MCF 10A (cell line): ENCODE measurements around the gene PRKN. TPM values are rescaled to one million over a fixed set of nuclear protein-coding genes. Genes with fewer than 3 reads are reported as not detected.
"Not testable (repeated sequence)": the region's sequence is repeated elsewhere in the genome, so short reads cannot be mapped to it uniquely, and the experiment has no call there.

Source experiments
- BruUV-seq: library from RNA; stranded (reverse); fragments of 400-500 nt; replicated peaks from 2 replicates; lab custom pipeline; 2021; lab: Mats Ljungman, UMichigan
- CTCF ChIA-PET: fragments of 300-600 bp; sonication (Branson Sonifier 250); formaldehyde crosslinking; extraction: SDS; loops from one replicate; lab custom pipeline; 2021; ENCODE audit warnings: antibody characterized with exemption, inconsistent platforms; lab: Yijun Ruan, JAX
- POLR2A ChIA-PET: fragments of 300-600, 350-650 bp; sonication (Branson Sonifier 250); formaldehyde crosslinking; extraction: SDS; loops from one replicate; lab custom pipeline; 2020; ENCODE audit warnings: antibody characterized with exemption, inconsistent platforms; lab: Yijun Ruan, JAX
- DNase-seq: peaks from one replicate; pipeline ENCODE4 v3.0.0-alpha.2; 2018; ENCODE audit not compliant: unreplicated experiment
- H3K27ac Mint-ChIP-seq: one replicate; pipeline ENCODE4 v1.8.0; 2022; ENCODE audit warnings: mild to moderate bottlenecking, low read depth, mixed read lengths; ENCODE audit not compliant: unreplicated experiment
- H3K27me3 Mint-ChIP-seq: one replicate; pipeline ENCODE4 v1.8.0; 2022; ENCODE audit warnings: mixed read lengths; ENCODE audit not compliant: insufficient read depth, unreplicated experiment
- H3K36me3 Mint-ChIP-seq: one replicate; pipeline ENCODE4 v1.8.0; 2022; ENCODE audit warnings: mild to moderate bottlenecking, moderate library complexity, mixed read lengths; ENCODE audit not compliant: insufficient read depth, unreplicated experiment
- H3K4me1 Mint-ChIP-seq: one replicate; pipeline ENCODE4 v1.8.0; 2022; ENCODE audit warnings: mixed read lengths; ENCODE audit not compliant: insufficient read depth, unreplicated experiment
- H3K4me3 Mint-ChIP-seq: one replicate; pipeline ENCODE4 v1.8.0; 2022; ENCODE audit warnings: mild to moderate bottlenecking, moderate library complexity, mixed read lengths; ENCODE audit not compliant: unreplicated experiment
- H3K9me3 Mint-ChIP-seq: one replicate; pipeline ENCODE4 v1.8.0; 2022; ENCODE audit warnings: mixed read lengths; ENCODE audit not compliant: unreplicated experiment
- intact Hi-C: fragments of 100-400 bp; cut with micrococcal nuclease; formaldehyde crosslinking; loops from 2 replicates; pipeline ENCODE4 v1.14.1; 2022
- total RNA-seq: library from RNA; stranded (reverse); gene quantifications from 2 replicates; pipeline ENCODE4 v1.2.3, GENCODE V29; 2022
- TF ChIP-seq, protein P1 (sequence below): fragments of 200-600 bp; IDR thresholded peaks from one replicate; pipeline ENCODE4 v1.8.0; 2022; ENCODE audit warnings: antibody characterized with exemption, mild to moderate bottlenecking; ENCODE audit not compliant: unreplicated experiment

The PRKN gene
- total RNA-seq, 1 experiment from 2014 or later = 2.5 TPM

DNA sequence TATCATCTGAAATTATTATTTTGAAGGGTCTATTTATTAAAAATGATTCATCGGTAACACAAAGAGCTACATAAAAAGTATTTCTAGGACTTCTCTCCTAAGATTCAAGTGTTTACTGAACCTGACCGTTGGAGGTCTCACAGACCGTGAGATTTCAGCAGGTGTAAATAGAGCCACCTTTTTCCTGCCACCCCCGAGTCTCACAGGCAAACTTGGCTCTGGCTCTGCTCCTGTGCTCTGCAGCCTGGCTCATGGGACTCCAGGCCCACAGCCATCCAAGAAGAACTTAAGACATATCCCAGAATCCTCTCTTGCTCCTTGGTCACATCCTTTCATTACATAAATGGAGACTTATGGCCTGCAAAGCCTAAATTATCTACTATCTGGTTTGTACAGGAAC is 1385.9 kb downstream of the PRKN start:
- H3K4me1 Mint-ChIP-seq = no peaks in the 10 kb centered on the region
- TF ChIP-seq, protein P1, sequence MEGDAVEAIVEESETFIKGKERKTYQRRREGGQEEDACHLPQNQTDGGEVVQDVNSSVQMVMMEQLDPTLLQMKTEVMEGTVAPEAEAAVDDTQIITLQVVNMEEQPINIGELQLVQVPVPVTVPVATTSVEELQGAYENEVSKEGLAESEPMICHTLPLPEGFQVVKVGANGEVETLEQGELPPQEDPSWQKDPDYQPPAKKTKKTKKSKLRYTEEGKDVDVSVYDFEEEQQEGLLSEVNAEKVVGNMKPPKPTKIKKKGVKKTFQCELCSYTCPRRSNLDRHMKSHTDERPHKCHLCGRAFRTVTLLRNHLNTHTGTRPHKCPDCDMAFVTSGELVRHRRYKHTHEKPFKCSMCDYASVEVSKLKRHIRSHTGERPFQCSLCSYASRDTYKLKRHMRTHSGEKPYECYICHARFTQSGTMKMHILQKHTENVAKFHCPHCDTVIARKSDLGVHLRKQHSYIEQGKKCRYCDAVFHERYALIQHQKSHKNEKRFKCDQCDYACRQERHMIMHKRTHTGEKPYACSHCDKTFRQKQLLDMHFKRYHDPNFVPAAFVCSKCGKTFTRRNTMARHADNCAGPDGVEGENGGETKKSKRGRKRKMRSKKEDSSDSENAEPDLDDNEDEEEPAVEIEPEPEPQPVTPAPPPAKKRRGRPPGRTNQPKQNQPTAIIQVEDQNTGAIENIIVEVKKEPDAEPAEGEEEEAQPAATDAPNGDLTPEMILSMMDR = no peak
- H3K9me3 Mint-ChIP-seq = no peaks in the 10 kb centered on the region
- intact Hi-C loops = no loop called here
- POLR2A ChIA-PET = no interaction called here
- no TSS peak for BruUV-seq
- no peak overlapping the region for H3K4me3 Mint-ChIP-seq
- CTCF ChIA-PET = interaction anchor here (0.6 kb wide), 1 partner anchor 18 kb away, joined by 4 read pairs; no protein-coding TSS in a partner anchor
- H3K36me3 Mint-ChIP-seq = no peaks in the 10 kb centered on the region
- H3K27me3 Mint-ChIP-seq = no peaks in the 10 kb centered on the region
- no peak for DNase-seq
- H3K27ac Mint-ChIP-seq = no peak overlapping the region

DNA sequence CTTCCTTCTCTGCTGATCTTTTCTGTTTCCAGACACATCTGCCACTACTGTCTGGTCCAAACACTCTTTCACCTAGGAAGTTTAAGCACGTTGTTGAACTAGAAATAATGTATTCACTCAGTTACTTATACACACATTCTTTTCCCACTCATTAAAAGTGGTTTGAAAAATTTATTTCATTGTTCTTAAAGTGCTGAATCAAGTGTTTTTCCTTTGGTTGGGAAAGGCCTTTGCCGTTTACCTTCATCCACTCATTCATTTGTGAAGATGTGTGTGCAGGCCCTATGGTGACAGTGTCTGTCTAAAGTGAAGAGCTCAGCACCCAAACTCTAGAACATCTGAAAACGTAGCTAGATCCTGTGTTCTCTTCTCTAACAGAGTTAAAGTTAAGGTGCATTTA is 1389.6 kb downstream of the PRKN start:
- Mint-ChIP-seq H3K27me3 (no peaks in the 10 kb centered on the region), H3K36me3 (no peaks in the 10 kb centered on the region), H3K4me3 (no peak overlapping the region), H3K9me3 (no peaks in the 10 kb centered on the region), H3K4me1 (no peaks in the 10 kb centered on the region), H3K27ac (no peak overlapping the region)
- TF ChIP-seq, protein P1 = no peak
- CTCF ChIA-PET = no interaction called here
- POLR2A ChIA-PET = no interaction called here
- no peak for DNase-seq
- no TSS peak for BruUV-seq
- intact Hi-C loops = no loop called here

DNA sequence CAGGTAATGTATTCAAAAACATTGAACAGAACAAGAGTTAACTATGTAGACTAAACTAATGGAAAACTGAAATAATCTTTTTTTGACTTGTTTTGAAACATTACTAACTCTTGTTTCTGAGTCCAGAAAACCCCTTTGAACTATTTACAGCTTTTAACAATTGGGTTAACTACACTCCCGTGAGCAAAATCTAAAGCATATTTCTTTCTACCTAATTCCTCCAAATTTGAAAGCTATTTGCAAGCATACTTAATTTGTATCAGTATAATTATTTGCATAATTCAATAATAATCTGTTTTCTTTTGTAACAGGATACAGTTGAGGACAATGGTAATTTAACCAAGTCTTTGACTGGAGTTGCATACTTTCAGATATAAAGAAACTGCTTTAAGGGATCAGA is 1391.1 kb downstream of the PRKN start:
- Mint-ChIP-seq H3K4me1 (no peaks in the 10 kb centered on the region), H3K9me3 (no peaks in the 10 kb centered on the region), H3K4me3 (no peak overlapping the region), H3K27ac (no peak overlapping the region), H3K27me3 (no peaks in the 10 kb centered on the region), H3K36me3 (no peaks in the 10 kb centered on the region)
- POLR2A ChIA-PET = no interaction called here
- DNase-seq = no peak
- intact Hi-C loops = no loop called here
- BruUV-seq = no TSS peak
- TF ChIP-seq, protein P1 = no peak
- CTCF ChIA-PET = interaction anchor here (1.3 kb wide), 1 partner anchor 34 kb away, joined by 4 read pairs; no protein-coding TSS in a partner anchor

DNA sequence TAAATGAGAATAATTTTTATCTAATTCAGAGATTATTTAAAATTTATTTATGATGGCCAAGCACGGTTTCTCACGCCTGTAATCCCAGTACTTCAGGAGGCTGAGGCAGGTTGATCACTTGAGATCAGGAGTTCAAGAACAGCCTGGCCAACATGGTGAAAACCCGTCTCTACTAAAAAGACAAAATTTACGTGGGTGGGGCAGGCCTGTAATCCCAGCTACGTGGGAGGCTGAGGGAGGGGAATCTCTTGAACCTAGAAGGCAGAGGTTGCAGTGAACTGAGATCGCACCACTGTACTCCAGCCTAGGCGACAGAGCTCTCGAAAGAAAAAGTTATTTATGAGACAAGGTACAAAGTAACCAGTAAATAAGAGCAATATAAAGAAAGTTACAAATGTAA is 1394.2 kb downstream of the PRKN start:
- no TSS peak for BruUV-seq
- Mint-ChIP-seq H3K4me1 (no peaks in the 10 kb centered on the region), H3K27me3 (no peaks in the 10 kb centered on the region), H3K4me3 (no peak overlapping the region), H3K27ac (no peak overlapping the region), H3K9me3 (peaks cover 7% of the 10 kb centered on the region), H3K36me3 (no peaks in the 10 kb centered on the region)
- TF ChIP-seq, protein P1 = no peak
- intact Hi-C loops = no loop called here
- no peak for DNase-seq
- POLR2A ChIA-PET = no interaction called here
- CTCF ChIA-PET = no interaction called here

DNA sequence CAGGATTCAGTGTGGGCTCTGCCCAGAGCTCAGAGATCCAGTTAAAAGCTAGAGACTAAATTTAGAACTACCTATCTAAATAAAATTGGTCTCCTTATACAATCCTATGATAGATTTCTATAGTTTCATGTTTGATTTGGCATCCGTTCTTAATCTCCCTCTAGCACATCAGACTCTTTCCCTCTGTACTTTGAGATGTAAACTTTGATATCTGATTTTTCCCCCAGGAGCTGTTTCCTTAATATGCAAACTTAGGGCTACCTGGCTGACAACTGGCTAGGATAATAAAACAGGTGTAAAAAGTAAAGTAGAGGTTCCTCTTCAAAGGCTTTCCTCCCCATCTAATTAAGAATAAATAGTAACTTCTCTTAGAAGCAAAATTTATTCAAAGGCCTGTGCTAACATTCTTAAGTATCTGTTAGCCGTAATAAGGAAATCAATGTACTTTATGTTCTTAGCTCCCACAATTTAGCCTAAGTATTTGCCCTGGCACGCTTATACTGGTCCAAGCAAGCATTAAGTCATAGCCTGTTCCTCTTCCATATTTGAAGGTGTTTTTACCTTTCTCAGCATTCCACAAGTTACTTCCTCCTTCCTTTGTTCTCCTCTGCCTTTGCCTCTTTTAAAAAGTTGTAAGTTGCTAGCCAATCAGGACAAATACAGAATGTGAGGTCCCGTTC is 1396.0 kb downstream of the PRKN start:
- H3K4me3 Mint-ChIP-seq, H3K9me3 Mint-ChIP-seq, H3K4me1 Mint-ChIP-seq, POLR2A ChIA-PET, H3K27me3 Mint-ChIP-seq, intact Hi-C loops, DNase-seq, H3K36me3 Mint-ChIP-seq, BruUV-seq, H3K27ac Mint-ChIP-seq: not testable (repeated sequence)
- CTCF ChIA-PET = interaction anchor here (0.6 to 0.7 kb wide), 3 partner anchors 39 to 213 kb away, joined by 3 to 5 read pairs (median 3); no protein-coding TSS in a partner anchor
